MCF 10A (cell line): Measurements from ENCODE around the gene SLC50A1. TPM values are rescaled to one million over a fixed set of nuclear protein-coding genes. Genes with fewer than 3 reads are reported as not detected.
A peak's percentile ranks its signal among the peaks of the same experiment; 100 is the strongest.
"Not testable (repeated sequence)": the region's sequence is repeated elsewhere in the genome, so short reads cannot be mapped to it uniquely, and the experiment has no call there.

ENCODE experiments used
- BruUV-seq: library from RNA; stranded (reverse); fragments of 400-500 nt; replicated peaks from 2 replicates; lab custom pipeline; 2021; lab: Mats Ljungman, UMichigan
- CTCF ChIA-PET: fragments of 300-600 bp; sonication (Branson Sonifier 250); formaldehyde crosslinking; extraction: SDS; loops from one replicate; lab custom pipeline; 2021; ENCODE audit warnings: antibody characterized with exemption, inconsistent platforms; lab: Yijun Ruan, JAX
- POLR2A ChIA-PET: fragments of 300-600, 350-650 bp; sonication (Branson Sonifier 250); formaldehyde crosslinking; extraction: SDS; loops from one replicate; lab custom pipeline; 2020; ENCODE audit warnings: antibody characterized with exemption, inconsistent platforms; lab: Yijun Ruan, JAX
- DNase-seq: peaks from one replicate; pipeline ENCODE4 v3.0.0-alpha.2; 2018; ENCODE audit not compliant: unreplicated experiment
- H3K27ac Mint-ChIP-seq: one replicate; pipeline ENCODE4 v1.8.0; 2022; ENCODE audit warnings: mild to moderate bottlenecking, low read depth, mixed read lengths; ENCODE audit not compliant: unreplicated experiment
- H3K27me3 Mint-ChIP-seq: one replicate; pipeline ENCODE4 v1.8.0; 2022; ENCODE audit warnings: mixed read lengths; ENCODE audit not compliant: insufficient read depth, unreplicated experiment
- H3K36me3 Mint-ChIP-seq: one replicate; pipeline ENCODE4 v1.8.0; 2022; ENCODE audit warnings: mild to moderate bottlenecking, moderate library complexity, mixed read lengths; ENCODE audit not compliant: insufficient read depth, unreplicated experiment
- H3K4me1 Mint-ChIP-seq: one replicate; pipeline ENCODE4 v1.8.0; 2022; ENCODE audit warnings: mixed read lengths; ENCODE audit not compliant: insufficient read depth, unreplicated experiment
- H3K4me3 Mint-ChIP-seq: one replicate; pipeline ENCODE4 v1.8.0; 2022; ENCODE audit warnings: mild to moderate bottlenecking, moderate library complexity, mixed read lengths; ENCODE audit not compliant: unreplicated experiment
- H3K9me3 Mint-ChIP-seq: one replicate; pipeline ENCODE4 v1.8.0; 2022; ENCODE audit warnings: mixed read lengths; ENCODE audit not compliant: unreplicated experiment
- CTCF ChIP-seq: fragments of 200-600 bp; IDR thresholded peaks from one replicate; pipeline ENCODE4 v1.8.0; 2022; ENCODE audit warnings: antibody characterized with exemption, mild to moderate bottlenecking; ENCODE audit not compliant: unreplicated experiment
- intact Hi-C: fragments of 100-400 bp; cut with micrococcal nuclease; formaldehyde crosslinking; loops from 2 replicates; pipeline ENCODE4 v1.14.1; 2022
- total RNA-seq: library from RNA; stranded (reverse); gene quantifications from 2 replicates; pipeline ENCODE4 v1.2.3, GENCODE V29; 2022

SLC50A1 gene
- total RNA-seq, 1 experiment from 2014 or later = 91.2 TPM

GRCh38 chr1:155145491-155145890, 9.8 kb downstream of the SLC50A1 start:
- no peaks in the 10 kb centered on the region for H3K9me3 Mint-ChIP-seq
- H3K4me1 Mint-ChIP-seq = no peaks in the 10 kb centered on the region
- ChIA-PET CTCF (interaction anchor here (1.1 to 5.5 kb wide), 7 partner anchors 10 to 60 kb away, joined by 3 to 40 read pairs (median 10); partner anchors contain the start of genes KRTCAP2 and SLC50A1), POLR2A (interaction anchor here (0.8 to 1.4 kb wide), 2 partner anchors 10 to 27 kb away, joined by 3 to 4 read pairs; partner anchors contain the start of gene SLC50A1)
- peak; percentile 12 for TF ChIP-seq CTCF
- intact Hi-C loops = no loop called here
- H3K4me3 Mint-ChIP-seq = no peak overlapping the region
- H3K27me3 Mint-ChIP-seq = peaks cover 8% of the 10 kb centered on the region
- no TSS peak for BruUV-seq
- no peak for DNase-seq
- H3K36me3 Mint-ChIP-seq = peaks cover 2% of the 10 kb centered on the region
- H3K27ac Mint-ChIP-seq = no peak overlapping the region

GRCh38 chr1:155155996-155156643, 20.5 kb downstream of the SLC50A1 start:
- H3K27me3 Mint-ChIP-seq = peaks cover 19% of the 10 kb centered on the region
- H3K4me1 Mint-ChIP-seq, intact Hi-C loops, DNase-seq, H3K9me3 Mint-ChIP-seq, BruUV-seq, H3K27ac Mint-ChIP-seq, H3K4me3 Mint-ChIP-seq, H3K36me3 Mint-ChIP-seq: not testable (repeated sequence)
- POLR2A ChIA-PET = interaction anchor here (1.9 kb wide), 1 partner anchor 17 kb away, joined by 8 read pairs; the partner anchor contains the start of gene KRTCAP2
- CTCF ChIA-PET = interaction anchor here (0.5 to 3.8 kb wide), 7 partner anchors 10 to 71 kb away, joined by 3 to 21 read pairs (median 4); partner anchors contain the start of genes KRTCAP2 and TRIM46

- POLR2A ChIA-PET = interaction anchor here (0.6 kb wide), 1 partner anchor 10 kb away, joined by 4 read pairs; no protein-coding TSS in a partner anchor
- no peaks in the 10 kb centered on the region for H3K4me1 Mint-ChIP-seq
- TF ChIP-seq CTCF = no peak
- H3K27ac Mint-ChIP-seq = no peak overlapping the region
- intact Hi-C loops = no loop called here
- no peak overlapping the region for H3K4me3 Mint-ChIP-seq
- DNase-seq = no peak
- BruUV-seq = no TSS peak
- peaks cover 15% of the 10 kb centered on the region for H3K27me3 Mint-ChIP-seq
- H3K36me3 Mint-ChIP-seq = no peaks in the 10 kb centered on the region
- CTCF ChIA-PET = interaction anchor here (0.6 to 1.3 kb wide), 4 partner anchors 14 to 735 kb away, joined by 3 to 11 read pairs (median 4); partner anchors contain the start of gene KRTCAP2
- H3K9me3 Mint-ChIP-seq = no peaks in the 10 kb centered on the region
Observed at GRCh38 chr1:155158991-155159390, 23.3 kb downstream of the SLC50A1 start.

- BruUV-seq = no TSS peak
- DNase-seq = no peak
- Mint-ChIP-seq H3K9me3 (no peaks in the 10 kb centered on the region), H3K36me3 (no peaks in the 10 kb centered on the region), H3K4me1 (no peaks in the 10 kb centered on the region), H3K4me3 (no peak overlapping the region), H3K27me3 (peaks cover 10% of the 10 kb centered on the region), H3K27ac (no peak overlapping the region)
- ChIA-PET POLR2A (no interaction called here), CTCF (interaction anchor here (1.4 to 1.5 kb wide), 2 partner anchors 68 to 75 kb away, joined by 4 to 7 read pairs; no protein-coding TSS in a partner anchor)
- intact Hi-C loops = no loop called here
- TF ChIP-seq CTCF = no peak
Observed at GRCh38 chr1:155160128-155160527, 24.5 kb downstream of the SLC50A1 start.

GRCh38 chr1:155162631-155163030, 27.0 kb downstream of the SLC50A1 start:
- H3K27ac Mint-ChIP-seq = not testable (repeated sequence)

GRCh38 chr1:155163785-155164184, 28.1 kb downstream of the SLC50A1 start:
- ChIA-PET POLR2A (interaction anchor here (0.6 to 2.3 kb wide), 4 partner anchors 9 to 54 kb away, joined by 3 to 7 read pairs (median 4); partner anchors contain the start of gene KRTCAP2), CTCF (interaction anchor here (0.6 to 14.5 kb wide), 6 partner anchors 9 to 218 kb away, joined by 3 to 380 read pairs (median 4); partner anchors contain the start of gene KRTCAP2)
- H3K4me3 Mint-ChIP-seq, H3K27me3 Mint-ChIP-seq, H3K36me3 Mint-ChIP-seq, intact Hi-C loops, H3K27ac Mint-ChIP-seq, BruUV-seq, H3K9me3 Mint-ChIP-seq, DNase-seq, H3K4me1 Mint-ChIP-seq: not testable (repeated sequence)

More at GRCh38 chr1:155162631-155163030, 27.0 kb downstream of the SLC50A1 start:
- H3K4me3 Mint-ChIP-seq, H3K36me3 Mint-ChIP-seq, BruUV-seq, H3K4me1 Mint-ChIP-seq, intact Hi-C loops, DNase-seq, H3K9me3 Mint-ChIP-seq, H3K27me3 Mint-ChIP-seq: not testable (repeated sequence)
- ChIA-PET CTCF (interaction anchor here (0.6 to 14.5 kb wide), 6 partner anchors 10 to 116 kb away, joined by 3 to 380 read pairs (median 6); partner anchors contain the start of gene KRTCAP2), POLR2A (interaction anchor here (1.5 kb wide), 1 partner anchor 23 kb away, joined by 4 read pairs; no protein-coding TSS in a partner anchor)
